HK-2 (cell line): Measurements from ENCODE around the gene C2CD3.
"Not testable (repeated sequence)": the region's sequence is repeated elsewhere in the genome, so short reads cannot be mapped to it uniquely, and the experiment has no call there.

Experiments
- DNase-seq: peaks from one replicate; pipeline ENCODE4 v3.0.0-alpha.2; 2018; ENCODE audit not compliant: unreplicated experiment

The C2CD3 gene

DNA sequence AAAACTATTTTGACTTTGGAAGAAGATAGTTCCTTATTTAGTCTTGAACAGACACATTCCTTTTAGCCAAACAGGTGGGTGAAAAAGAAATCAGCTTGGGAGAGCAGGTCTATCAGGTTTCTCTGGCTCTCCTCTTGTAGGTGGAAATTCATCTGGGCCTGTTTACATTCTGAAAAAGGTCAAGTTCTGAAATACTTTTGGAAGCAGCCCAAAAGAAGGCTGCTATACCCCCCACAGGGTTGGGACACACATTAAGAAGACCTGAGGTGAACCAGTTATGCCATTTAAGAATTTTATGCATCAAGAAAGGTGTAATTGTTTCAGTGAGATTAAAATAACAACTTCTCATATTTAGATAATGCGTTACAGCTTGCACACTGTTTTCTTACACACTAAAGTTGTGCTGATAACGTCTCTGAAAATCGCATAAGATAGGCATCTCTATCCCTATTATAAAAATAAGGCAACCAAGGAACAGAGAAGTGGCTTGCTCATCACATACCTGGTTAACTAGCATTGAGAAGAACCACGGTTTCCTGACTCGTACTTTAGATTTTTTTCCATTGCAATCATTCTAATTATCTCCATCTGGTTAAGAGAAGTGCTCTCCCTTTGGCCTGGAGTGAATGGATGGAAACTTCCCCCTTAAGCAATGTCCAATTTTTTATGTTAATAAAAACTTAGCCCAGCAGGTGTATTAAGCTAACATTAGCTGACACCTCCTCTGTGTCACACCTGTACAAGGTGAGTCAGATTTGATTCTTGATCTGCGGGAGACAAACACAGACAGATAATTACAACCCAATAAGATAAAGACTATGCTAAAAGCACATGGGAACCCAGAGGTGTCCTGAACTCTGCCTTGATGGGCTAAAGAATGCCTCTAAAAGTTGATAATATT lies 101.4 kb downstream of the C2CD3 start:
- no peak for DNase-seq

DNA sequence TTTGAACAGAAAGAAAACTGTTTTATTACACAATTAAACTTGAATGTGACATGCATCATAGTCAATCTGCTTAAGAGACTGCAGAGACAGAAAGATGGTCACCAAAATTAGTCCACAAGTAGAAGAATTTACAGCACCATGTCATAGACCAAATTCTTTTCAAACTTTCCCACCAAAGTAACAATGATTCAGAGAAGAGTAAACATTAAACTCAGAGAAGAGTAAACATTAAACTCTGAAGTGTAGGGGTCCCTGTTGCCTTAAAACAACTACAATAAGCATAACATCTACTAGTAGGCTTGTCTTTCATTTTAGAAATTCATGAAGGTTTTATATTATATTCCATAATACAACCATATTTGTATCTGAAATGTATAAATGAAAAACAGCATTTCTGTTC lies 104.1 kb downstream of the C2CD3 start:
- DNase-seq: not testable (repeated sequence)

DNA sequence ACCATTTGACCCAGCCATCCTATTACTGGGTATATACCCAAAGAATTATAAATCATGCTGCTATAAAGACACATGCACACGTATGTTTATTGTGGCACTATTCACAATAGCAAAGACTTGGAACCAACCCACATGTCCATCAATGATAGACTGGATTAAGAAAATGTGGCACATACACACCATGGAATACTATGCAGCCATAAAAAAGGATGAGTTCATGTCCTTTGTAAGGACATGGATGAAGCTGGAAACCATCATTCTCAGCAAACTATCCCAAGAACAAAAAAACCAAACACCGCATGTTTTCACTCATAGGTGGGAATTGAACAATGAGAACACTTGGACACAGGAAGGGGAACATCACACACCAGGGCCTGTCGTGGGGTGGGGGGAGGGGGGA lies 105.3 kb downstream of the C2CD3 start:
- not testable (repeated sequence) for DNase-seq

DNA sequence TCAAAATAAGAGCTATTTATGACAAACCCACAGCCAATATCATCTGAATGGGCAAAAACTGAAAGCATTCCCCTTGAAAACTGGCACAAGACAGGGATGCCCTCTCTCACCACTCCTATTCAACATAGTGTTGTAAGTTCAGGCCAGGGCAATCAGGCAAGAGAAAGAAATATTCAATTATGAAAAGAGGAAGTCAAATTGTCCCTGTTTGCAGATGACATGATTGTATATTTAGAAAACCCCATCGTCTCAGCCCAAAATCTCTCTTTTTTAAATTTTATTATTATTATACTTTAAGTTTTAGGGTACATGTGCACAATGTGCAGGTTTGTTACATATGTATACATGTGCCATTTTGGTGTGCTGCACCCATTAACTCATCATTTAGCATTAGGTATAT lies 107.2 kb downstream of the C2CD3 start:
- DNase-seq: not testable (repeated sequence)

DNA sequence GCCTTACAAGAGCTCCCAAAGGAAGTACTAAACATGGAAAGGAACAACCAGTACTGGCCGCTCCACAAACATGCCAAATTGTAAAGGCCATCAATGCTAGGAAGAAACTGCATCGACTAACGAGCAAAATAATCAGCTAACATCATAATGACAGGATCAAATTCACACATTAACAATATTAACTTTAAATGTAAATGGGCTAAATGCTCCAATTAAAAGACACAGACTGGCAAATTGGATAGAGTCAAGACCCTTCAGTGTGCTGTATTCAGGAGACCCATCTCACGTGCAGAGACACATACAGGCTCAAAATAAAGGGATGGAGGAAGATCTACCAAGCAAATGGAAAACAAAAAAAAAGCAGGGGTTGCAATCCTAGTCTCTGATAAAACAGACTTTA lies 109.2 kb downstream of the C2CD3 start:
- not testable (repeated sequence) for DNase-seq

DNA sequence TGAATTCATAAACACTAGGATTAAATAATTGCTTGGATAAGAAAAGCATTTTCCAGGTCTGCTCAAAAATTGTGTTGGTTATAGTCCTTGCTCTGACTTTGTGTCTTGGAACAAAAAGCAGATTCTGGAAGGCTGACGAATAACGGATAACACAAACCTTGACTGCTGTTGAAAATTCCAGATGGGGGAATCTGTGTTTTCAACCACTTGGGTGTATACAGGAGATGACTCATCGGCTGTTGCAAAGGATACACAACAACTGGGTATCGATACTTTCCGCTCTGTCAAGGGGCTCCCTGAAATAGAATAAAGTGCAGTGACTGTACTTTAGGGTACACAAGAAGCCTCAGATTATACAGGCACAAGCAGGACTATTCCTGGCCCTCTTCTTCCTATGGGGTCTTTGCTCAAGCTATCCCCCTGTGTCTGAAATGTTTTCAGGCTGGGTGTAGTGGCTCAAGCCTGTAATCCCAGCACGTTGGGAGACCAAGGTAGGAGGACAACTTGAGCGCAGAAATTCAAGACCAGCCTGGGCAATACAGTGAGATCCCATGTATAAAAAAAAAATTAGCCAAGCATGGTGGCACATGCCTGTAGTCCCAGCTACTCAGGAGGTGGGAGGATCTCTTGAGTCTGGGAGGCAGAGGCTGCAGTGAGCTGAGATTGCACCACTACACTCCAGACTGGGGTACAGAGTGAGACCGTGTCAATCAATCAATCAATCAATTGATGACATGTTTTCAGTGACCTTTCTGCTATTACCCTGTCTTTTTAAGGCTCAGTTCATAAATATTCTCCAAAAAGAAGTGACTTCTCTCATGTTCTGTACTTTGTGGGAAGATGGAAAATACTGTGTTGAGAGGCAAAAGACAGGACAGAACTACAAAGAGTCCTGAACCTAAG lies 113.3 kb downstream of the C2CD3 start:
- no peak for DNase-seq

DNA sequence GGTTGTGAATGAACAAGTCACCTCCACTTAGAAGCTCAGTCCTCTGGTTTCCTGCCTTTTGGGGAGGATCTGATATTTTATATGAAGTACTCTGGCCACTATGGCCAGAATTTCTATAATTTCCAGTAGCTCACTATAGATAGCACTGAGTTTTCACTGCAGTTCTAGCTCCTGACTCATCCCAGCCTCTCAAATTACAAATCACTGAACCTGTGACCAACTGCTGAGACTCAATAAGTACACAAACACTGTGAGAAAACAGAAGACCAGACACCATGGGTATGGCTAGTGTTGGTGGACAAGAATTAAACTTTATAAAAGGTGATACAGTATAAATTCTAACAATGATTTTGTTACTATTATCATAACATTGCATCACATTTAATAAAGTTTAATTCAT lies 114.9 kb downstream of the C2CD3 start:
- no peak for DNase-seq

DNA sequence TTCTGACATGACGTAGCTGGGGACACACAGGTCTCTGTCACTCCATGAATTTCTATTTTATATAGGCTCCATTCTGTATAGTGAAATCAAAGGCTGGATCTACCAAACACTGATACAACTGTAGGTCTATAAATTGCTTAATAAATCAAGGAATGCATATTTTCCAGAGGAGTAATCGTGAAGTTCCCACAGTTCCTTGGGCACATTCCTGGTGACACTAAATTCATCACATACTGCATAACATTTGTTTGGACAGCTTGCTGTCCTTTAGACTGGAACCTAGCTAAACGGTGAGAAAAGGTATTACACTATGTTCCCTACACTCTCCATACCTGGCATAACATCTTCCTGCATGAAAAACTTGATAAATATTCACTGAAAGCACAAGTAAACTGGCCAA lies 120.3 kb downstream of the C2CD3 start:
- DNase-seq: no peak

DNA sequence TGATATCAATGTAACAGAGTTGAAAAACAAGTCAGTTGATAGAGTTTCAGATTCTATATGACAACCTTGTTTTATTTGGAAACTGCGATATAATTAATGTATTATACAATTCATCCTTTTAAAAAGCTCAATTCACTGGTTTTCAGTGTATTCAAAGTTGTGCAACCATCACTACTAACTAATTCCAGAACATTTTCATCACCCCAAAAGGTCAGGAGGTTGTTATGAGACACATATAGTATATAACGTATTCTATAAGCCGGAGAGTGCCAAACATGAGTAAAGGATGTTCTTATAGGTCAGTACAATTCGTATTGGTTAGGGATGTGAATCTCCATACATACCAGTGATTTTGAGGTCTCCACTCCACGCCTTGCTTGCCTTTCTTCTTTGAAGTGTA lies 121.8 kb downstream of the C2CD3 start:
- no peak for DNase-seq

DNA sequence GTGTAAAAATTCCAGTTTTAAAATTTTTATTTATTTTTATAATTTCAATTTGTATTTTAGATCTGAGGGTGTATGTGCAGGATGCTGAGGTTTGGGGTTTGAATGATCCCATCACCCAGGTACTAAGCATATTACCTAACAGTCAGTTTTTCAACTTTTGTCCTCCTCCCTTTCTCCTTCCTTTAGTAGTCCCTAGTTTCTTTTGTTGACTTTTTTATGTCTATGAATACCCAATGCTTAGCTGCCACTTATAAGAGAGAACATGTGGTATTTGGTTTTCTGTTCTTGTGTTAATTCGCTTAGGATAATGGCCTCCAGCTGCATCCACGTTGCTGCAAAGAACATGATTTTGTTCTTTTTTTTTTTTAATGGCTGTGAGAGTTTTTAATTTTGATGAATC lies 126.3 kb downstream of the C2CD3 start:
- no peak for DNase-seq

DNA sequence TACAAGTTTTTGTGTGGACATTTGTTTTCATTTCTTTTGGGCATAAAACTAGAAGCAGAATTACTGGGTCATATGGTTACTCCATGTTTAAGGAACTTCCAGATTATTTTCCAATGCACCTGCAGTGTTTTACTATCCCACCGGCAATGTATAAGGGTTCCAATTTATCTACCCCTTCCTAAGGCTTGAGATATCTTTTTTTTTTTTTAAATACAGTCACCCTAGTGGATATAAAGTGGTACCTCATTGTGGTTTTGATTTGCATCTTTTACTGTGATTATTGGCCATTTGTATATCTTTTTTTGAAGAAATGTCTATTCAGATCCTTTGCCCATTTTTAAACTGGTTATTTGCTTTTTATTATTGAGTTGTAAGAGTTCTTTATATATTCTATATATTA lies 127.4 kb downstream of the C2CD3 start:
- DNase-seq: no peak

DNA sequence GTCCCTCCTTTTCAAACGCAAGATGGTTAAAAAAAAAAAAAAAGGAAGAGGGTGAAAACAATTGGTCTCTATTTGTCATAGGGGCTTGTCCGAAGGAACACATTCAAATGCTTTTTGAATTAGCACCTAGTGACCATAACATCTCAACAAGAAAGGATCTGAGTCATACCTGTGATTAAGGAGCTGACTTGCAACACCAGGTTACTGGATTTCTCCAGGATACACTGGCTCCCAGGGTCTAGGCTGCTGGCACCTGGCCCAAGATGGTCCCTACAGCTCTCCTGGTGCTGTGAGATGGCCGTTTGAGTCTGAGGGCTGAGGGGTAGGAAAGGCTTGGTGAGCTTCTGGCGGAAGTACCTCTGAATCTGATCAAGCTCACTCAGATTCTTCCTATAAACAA lies 133.5 kb downstream of the C2CD3 start:
- DNase-seq: no peak

DNA sequence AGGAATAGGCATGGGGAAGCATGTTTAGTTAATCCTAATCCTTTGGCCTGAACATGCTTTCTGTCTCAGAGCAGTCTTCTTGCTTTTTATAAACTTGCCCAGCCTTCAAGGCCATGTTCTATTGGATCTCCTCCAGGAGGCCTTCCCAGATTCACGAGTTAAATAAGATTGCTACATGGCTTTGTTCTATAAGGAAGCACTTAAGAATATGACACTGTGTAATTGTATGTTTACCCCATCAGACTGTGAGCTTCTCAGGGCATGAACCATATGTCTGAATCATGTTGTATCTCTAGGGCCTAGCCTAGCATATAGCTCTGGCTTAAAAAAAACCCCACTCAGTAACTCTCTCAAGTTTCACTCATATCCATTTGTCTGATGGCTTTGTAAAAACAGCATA lies 135.5 kb downstream of the C2CD3 start:
- no peak for DNase-seq

DNA sequence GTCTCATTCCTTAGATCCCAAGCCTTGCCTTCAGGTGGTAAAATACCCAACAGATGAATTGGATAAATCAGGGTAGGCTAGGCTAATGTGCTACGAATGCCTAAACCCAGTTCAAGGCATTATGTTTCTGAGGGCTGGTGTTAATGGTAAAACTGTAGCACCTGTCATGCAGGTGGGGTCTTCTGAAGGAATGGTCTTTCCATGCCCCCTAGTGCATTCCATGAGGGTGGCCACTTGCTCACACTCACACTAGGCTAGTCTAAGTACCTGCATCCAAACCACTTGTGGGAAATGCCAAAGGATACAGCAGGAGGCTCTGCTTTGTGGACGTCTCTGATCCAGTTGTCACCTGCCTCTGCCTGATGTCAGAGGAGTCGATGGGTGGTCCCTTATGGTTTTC lies 137.8 kb downstream of the C2CD3 start:
- no peak for DNase-seq

DNA sequence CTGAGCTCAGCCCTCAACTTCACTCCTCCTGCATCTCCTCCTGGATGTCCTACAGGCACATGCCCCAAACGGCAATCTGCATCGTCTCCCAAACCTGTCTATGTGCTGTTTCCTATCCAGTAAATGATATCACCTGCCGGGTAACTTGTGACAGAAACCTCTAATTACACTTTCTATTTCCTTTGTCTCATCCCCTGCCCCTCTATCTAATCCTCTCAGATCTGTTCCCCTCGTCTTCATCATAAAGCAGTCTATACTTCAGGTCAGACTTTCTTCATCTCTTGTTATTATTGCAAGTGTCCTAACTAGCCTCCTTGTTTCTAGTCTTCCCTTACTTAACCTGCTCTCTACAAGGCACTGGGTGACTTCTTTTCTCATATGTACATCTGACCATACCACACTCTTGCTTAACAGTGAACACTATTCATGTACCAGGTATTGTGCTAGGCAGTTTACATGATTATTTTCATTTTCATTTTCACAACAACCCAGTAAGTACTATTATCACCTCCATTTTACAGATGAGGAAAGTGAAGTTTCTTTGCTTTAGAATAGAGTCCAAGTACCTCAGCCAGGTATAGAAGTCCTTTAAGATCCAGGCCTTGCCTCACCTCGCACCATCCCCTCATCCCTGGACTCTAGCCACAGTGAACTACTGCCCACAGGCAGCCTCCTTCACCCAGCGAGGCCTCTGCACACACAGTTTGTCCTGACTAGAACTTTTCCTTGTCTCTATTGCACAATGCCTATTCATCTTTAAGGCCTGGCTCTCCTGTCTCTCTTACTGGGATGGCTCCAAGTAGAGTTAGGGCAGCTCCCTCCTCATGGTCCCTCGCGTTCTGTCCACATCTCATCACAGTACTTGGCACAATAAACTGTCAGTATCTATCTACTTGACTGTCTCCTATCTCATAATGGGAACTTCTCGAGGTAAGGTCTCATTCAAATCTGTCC lies 139.8 kb downstream of the C2CD3 start:
- no peak for DNase-seq

DNA sequence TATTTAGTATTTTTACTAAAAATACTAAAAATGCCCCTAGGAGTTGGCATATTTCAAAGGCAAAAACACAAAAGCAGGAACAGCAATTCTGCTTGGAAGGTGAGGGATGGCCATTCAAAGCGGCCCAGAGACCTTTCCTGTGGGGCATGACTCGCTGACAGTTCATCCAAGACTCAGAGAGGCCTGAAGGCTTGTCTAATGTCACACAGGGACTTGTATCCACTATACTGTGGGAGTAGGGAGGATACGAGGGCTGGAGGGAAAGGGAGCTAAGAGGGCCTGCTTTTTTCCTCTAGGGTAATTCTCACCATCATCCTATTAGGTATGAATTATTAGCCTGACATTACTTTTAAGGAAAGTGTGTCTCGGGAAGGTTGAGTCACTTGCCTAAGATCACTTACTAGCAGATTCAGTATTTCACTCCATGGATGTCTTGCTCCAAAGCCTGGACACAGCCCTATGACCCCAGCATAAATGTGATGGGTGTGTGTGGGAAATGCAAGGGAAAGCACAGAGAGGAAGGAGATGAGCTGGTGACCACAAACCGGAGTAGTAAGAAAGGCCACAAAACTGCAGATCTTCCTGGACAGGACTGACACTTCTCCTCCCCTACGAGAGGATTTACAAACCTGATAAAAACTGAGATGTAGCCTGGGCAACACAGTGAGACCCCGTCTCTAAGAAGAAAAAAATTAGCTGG lies 145.2 kb downstream of the C2CD3 start:
- DNase-seq: peak; percentile 38

DNA sequence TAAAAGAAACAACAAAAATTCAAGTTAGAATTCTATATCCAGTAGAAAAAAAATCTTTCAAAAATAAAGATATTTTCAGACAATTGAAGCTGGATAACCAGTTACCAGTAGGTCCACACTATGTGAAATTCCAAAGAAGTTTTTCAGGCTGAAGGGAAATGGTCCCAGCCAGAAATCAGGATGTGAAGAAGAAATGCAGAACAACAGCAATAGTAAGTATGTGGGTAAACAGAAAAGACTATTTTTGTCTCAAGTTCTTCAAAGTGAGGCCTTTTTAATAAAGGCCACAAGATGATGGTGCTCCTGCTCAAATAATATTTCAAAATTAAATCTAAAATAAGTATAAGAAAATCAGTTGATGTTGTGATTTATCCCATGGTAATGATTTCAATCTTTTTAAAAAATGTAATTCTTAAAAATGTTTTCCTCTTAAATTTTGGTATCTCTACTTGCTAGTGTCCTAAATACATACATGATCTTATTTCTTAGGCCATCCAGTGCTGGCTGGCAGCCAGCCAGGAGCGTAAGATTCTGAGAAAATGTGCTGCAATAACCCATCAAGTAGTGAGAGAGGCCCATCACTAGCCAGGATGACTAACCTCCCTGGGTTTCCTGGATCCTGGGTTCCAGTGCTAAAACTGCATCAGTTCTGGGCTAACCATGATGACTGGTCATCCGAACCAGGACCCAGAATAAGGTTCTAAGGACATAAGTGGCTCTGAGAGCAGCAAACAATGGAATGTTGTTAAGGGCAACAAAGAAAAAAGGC lies 146.4 kb downstream of the C2CD3 start:
- DNase-seq: peak; percentile 19

DNA sequence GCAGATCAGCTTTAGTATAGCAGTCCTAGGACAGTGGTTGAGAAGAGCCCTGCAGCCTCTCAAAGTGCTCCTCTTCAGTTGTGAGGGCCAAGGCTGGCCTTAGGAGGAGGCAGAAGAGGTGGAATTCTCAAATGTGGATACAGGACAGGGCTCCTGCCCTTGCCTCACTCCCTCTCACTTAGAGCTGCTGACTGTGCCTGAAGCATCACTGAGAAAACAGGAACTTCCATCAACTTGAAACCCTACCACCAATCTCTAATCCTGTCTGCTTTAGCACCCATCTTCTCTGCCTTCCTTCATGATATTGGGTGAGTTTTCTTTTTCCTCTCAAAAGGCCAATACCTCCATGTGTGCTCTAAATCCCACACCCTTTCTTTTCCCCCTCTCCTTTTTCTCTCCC lies 147.5 kb downstream of the C2CD3 start:
- DNase-seq: no peak

DNA sequence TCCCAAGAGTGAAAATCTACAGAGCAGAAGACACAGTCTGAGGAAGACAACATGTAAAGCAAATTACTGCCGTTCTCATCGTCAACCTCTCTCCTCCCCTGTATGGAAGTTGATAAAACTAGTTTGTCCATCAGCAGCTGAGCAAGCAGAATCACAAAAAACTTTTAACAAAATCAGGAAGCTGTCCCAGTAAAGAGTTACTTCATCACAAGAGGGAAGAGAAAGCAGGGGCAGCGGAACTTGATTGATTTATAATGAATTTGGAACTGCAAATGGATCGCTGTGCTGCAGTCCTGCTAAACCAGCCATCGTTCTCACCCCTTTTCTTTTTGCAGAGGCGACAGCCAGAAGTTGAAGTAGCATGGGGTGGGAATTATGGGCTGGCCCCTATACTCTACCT lies 148.3 kb downstream of the C2CD3 start:
- DNase-seq: no peak

DNA sequence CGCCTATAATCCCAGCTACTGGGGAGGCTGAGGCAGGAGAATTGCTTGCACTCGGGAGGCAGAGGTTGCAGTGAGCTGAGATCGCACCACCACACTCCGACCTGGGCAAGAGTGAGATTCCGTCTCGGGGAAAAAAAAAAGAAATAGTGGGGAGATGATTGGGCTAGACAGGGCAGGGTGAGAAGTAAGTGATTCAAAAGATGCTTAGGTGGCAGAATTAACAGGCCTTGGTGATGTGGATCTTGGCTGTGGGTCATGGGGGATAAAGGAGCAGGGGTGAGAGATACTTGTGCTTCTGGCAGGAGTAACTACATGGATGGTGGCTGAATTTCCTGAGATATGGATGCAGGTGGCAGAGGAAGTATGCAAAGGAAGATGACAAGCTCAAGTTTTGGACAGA lies 148.8 kb downstream of the C2CD3 start:
- DNase-seq: no peak
